GM19324 (cell line): ENCODE measurements around the gene SLC7A8.
A peak's percentile ranks its signal among the peaks of the same experiment; 100 is the strongest.

Experiments
- ATAC-seq: cut with Tn5 transposase; IDR thresholded peaks from one replicate; pipeline ENCODE4 v1.9.1; 2021; ENCODE audit warnings: mild to moderate bottlenecking, moderate library complexity; ENCODE audit not compliant: unreplicated experiment, low FRiP score

The SLC7A8 gene

DNA sequence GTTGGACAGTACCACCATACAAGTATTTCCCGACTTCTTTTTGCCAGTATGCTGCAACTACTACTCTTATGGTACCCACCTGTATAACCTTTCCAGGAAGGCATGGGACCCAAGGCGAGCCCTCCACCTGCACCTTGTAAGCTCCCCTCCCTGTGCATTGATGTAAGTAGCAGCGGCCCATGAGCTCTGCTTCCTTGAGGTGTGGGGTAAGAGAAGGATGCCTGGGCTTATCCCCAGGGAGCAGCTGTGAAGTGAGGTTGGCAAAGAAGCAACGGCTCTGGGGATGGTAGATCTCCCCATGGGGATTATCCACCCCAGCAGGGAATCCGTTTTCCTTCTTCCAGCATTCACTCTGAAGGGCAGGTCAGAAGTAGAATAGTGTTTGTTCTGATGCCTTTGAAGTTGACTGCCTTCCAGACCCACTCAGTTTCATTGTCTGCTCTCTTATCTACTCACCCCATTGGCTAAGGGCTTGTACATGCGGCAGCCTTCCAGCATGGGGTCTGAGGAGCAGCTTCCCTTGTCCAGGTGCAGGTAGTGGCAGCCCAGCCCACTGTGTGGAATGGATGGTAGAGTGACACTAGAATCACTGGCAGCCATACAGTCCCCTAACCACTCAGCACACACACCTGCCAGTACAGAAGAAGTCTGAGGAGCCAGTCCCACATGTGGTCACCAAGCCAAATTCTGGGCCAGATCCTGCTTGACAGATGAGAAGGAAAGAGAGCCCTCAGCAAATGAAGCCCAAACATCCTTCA lies 82.1 kb downstream of the SLC7A8 start:
- ATAC-seq, result no peak

DNA sequence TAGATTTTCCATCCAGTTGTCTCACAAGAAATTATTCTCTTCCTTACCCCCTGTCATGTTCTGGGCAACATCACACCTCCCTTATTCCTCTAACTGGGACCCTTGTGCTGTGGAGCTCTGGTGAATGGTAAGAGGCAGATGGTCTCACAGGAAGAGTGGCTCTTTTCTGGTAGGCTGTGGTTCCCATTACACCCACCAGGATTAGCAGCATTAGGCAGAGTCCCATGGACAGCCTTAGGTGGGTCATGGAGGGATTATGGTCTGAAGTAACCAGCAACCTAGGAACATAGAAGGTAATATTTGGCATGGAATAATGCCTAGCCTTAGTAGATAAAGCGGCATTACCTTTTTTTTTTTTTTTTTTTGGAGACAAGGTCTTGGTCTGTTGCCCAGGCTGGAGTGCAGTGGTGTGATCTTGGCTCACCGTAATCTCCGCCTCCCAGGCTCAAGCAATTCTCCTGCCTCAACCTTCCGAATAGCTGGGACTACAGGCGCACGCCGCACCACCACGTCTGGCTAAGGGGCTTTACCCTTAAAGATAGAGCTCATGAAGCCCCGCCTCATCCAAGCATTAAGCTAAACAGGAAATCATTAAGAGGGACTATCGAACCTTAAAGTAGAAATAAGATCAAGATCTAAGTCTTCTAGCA lies 84.1 kb downstream of the SLC7A8 start:
- no peak for ATAC-seq

DNA sequence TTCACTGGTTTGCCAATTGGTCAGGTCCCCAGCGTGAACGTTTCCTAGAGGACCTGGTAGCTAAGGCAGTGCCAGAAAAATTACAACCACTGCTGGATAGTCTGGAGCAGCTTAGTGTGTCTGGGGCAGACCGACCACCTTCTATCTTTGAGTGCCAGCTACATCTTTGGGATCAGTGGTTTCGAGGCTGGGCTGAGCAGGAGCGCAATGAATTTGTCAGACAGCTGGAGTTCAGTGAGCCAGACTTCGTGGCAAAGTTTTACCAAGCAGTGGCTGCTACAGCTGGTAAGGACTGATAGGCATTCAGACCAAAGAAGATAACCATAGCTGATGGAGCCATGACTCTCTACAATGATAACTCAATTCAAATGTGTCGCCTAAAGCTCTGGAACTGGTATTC lies 85.7 kb downstream of the SLC7A8 start:
- no peak for ATAC-seq

DNA sequence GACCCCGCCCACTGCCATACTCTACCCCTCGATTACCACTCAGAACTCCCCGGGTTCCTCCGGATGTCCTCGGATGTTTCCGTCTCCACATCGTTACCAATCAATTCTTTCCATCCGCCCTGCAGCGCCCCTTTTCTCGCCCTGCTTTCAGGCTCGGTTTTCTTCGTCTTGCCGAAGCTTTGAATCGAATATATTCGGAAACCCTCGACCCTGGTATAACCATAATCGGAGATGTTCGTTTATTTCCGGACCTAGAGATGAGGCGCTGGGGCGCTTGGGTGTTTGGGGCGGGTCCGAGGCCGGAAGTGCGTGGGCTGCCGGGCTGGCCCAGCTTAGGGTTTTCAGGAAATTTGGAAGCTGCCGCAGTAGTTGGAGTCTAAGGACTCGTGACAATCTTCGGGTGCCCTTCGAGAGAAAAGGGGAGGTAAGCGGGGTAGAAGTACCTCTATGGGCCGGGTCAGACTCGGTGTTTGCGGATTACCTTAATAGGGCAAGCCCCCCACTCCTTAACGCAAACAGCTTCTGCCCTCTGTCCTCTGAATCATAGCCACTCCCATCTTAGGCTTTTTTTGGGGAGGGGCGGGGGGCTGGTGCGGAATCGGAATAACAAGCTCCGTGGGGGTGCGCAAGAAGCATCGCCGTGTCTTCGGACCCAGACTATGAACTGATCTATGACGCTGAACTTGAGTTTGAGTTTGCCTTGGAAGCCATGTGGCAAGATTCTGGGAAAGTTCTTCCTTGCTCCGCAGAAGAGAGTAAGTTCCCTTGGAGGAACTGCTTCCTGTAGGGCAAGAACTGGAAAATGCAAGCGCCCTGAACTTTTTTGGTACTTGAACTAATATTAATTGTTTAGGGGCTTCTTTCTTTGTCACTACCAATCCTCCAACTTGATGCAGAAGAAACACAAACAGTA lies 88.0 kb downstream of the SLC7A8 start, which contains the start of gene C14orf119:
Gene C14orf119 (plus strand): TSS at position 310 of the 913 bp plus-strand sequence. CDS start 2,154 bp downstream, outside the sequence.
- ATAC-seq, result peak; percentile 96

DNA sequence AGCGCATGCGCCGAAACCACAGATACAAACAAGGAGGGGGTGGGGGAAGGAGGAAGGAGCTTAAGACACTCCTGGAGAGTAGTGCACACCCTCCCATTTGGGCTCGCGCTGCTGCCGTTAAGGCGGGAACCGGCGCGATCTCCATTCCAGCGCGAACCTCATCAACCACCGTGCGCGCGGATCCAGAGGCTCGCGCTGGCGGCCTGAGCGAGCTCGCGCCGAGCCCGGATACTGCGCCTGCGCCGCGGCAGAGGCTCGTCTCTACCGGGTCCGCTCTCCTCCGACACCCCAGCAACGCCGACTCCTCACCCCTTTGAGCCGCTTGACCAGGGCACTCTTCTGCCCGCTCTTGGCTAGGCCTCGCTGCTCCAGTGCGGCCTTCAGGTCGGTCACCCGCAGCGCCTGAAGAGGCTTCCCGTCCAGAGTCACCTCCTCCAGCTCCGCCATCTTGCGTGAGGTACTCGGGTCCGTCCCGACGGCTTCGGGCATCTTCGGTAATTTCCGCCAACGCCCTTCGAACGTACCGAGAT lies 88.7 kb downstream of the SLC7A8 start, which contains the start of gene ACIN1:
Gene ACIN1 (minus strand): TSS at position 471 of the 530 bp plus-strand sequence. CDS start 24 bp downstream, at position 447.
- ATAC-seq, result peak; percentile 34

DNA sequence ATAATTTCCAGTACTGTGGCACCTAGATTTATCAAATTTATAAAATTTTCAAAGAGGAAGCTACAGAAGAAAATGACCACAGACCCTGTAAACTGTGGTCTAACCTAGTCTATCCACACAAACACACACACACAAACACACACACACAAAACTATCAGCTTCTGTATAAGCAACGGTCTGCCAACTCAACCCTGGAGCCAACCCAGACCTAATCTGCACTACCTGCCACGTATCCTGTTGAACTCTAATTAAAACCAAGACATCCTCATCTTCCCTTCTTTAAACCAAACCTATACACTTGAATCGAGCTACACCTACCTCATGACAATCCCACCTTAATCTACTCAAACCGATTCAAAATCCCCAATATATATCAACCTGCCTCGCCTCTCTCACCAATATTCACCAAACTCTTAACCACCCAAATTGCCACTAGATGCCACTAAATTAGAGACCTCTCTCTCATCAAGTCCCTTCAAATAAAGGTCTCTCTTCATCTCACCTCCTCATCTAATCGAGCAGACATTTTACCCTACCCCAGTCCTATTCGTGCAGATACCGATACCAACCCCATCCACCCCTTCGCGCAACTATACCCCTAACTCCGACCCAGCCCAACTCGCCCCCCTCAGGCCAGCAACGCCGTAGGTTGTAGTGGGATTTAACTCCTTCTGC lies 89.3 kb downstream of the SLC7A8 start:
- no peak for ATAC-seq

DNA sequence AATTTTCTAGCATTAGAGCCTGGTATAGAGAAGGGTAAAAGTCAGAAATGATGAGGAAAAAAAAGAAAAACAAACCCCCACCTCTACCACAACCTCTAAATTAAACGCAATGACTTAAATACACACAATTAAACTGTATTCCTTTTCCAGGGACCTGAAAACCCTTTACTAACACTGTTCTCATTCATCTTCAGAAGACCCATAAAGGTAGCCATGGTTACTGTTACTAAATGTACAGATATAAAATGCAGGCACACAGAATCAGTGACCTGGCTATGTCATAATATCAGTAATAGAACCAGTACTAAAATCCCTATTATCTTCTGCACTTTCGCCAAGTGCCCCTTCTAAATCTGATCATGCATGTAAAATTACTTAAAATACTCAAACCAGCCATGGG lies 89.9 kb downstream of the SLC7A8 start:
- no peak for ATAC-seq

DNA sequence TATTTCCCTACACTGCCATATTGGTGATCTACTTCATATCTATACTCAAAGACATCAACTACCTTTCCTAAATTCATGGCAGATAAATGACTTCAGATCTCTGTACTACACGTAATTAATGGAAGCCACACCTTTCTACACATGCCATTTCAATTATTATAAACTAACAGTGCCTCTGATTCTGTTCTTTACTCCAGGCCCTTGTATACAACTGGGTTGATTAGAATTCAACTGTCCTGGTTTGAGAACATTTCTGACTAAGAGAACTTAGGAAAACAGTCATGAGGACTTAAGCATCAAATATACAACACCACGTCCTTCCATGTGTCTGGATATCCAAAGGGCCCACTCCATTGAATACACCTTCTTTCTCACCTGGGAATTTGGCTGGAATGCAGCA lies 90.4 kb downstream of the SLC7A8 start:
- ATAC-seq, result no peak

DNA sequence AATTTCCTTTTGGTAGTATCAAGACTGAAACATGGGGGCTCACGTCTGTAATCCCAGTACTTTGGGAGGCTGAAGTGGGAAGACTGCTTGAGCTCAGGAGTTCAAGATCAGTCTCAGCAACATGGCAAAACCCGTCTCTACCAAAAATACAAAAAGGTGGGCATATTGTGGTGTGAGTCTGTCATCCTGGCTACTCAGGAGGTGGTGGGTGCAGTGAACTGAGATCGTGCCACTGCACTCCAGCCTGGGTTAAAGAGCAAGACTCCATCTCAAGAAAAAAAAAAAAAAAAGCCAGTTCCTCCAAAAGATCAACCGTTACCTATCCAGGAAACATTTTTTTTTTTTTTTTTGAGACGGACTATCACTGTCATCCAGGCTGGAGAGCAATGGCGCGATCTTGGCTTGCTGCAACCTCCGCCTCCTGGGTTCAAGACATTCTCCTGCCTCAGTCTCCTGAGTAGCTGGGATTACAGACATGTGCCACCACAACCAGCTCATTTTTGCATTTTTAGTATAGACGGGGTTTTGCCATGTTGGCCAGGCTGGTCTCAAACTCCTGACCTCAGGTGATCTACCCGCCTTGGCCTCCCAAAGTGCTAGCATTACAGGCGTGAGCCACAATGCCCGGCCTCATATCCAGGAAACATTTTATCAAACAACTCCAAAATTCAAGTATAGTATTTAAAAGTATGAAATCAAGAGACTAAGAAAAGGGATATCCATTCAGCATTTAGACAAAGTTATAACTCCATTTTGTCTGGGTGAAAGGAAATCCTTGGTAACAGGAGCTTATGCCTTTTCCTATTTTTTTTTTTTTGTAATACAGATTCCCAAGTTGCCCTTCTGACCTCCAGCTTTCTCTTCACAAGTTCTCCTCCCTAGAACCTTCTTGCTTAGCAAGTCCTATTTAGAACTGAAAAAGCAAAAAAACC lies 91.9 kb downstream of the SLC7A8 start:
- no peak for ATAC-seq

DNA sequence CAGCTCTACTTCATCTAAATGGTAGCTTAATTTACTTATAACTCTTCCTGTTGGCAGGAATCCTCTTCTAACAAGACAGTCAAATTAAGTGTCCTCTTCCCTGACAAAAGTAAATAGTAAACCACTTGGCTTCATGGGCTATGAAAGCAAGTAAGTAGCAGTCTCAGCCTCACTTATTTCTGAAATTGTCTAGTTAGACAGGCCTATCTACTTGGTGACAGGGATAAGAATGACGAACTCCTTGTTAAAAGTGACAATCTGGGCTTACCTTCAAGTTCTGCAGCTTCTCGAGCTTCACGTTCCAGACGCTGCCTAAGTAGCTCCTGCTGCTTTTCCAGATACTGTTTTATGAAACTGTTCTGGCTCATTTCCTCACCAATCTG lies 93.2 kb downstream of the SLC7A8 start:
- ATAC-seq, result no peak

DNA sequence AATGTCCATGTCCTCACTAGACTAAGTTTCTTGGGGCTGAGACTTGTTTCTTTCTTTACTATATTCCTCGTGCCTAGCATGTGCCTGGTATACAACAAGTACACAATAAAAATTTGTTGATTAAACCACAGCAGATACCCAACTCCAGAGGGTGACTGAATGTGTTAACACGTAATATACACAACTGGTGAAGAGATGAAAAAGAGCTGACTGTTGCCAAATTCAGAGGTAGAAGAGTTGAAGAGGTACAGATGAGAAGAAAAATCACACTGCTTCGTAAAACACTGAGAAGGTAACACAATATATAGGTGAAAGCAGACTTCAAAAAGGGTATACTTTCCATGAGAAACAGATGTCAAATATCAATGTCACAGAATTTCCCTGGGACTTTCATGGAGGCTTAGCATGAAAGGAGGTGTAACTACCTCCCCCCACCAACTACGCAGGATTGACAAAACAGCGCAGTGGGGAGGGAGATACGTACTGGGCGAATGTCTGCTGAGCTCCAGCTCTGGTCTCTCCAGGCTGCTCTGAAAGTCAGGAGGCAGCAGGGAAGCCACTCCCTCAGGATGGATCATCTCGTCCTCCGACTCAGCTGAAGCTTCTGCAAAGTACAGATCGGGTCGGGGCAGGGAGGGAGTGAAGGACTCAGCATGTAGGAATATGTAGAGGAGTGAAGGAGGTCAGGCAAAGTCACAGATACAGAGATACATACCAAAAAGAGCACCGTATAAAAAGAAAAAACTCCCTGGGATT lies 93.8 kb downstream of the SLC7A8 start:
- ATAC-seq, result no peak

DNA sequence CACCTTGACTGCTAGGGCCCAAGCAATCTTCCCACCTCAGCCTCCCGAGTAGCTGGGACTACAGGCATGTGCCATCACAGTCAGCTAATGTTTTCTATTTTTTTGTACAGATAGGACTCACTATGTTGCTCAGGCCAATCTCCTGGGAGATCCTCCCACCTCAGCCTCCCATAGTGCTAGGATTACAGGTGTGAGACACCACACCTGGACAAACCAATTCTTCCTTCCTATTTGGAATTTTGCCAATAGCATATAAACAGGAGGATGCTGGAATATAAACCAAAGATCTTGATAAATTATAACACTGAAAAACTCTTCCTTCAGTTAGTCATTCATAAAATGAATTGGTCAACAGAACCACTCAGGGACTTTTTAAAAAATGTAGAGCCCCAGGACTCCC lies 96.9 kb downstream of the SLC7A8 start:
- ATAC-seq, result no peak

DNA sequence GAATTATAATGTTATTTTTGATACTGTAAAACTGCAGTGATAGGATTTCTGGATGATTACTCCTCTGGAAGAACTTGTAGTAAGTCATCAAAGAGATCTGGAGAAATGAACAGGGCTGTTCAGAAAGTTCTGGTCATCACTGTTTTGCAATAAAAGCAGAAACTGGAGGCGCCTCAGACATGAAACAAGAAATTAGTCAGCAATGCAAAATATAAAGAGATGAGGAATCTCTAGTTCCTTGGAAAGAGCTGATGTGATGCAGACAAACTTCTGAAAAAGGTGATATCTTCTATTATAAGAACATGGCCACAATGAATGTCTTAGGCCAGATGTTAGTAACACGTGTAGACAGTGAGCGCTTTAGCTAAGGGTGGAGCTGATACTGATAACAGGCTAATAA lies 98.0 kb downstream of the SLC7A8 start:
- no peak for ATAC-seq

DNA sequence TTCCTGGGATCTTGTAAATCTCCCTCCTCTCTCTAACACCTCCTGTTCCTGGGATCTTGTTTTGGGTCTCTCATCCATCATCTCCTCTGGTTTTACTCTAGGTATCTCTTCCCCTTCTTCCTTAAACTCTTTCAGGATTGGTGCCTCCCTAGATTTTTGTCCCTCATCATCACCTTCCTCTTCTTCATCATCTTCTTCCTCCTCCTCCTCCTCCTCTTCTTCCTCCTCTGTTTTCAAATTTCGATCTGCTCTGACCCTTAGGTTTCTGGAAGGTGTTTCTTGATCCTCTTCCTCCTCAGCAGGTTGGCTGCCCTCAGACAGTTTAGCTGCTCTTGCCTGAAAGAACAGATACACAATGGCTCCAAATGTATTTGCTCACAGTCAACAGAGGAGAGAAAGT lies 103.0 kb downstream of the SLC7A8 start:
- no peak for ATAC-seq

DNA sequence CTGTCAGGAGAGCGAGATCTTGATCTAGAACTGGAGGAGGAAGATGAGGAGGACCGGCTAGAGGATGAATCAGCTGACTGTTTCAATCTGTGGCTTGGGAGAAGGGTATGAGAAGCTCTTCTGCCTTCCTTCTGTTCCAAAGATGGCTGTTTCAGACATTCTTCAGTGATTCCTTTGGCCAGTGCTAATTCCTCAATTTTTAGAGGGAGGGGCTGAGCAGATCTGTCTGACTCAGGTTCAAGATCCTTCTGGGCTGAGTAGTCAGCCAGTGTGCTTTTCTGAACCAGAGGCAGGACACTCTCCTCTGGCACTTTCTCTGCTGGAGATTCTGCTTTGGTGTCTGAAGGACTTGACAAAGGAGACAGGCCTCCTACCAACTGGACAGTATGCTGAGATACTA lies 103.7 kb downstream of the SLC7A8 start:
- no peak for ATAC-seq

DNA sequence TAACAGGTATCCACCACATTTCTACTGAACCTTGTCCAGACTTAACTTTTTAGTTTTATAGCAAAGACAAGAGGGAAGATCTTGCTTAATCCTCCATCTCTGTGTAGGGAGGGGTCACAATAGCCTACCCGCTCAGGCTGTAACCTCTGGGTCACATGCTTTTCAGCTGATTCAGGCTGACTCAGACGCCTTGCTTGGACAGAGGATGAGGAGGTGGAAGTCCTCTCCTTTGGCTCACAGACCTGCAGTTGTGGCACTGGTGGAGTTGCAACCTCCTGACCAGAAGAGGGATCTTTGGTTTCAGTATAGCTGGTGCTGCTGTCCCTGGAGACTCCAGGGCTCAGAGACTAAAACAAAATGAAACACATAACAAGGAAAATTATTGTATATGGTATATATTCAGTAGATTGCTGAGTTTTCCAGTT lies 104.8 kb downstream of the SLC7A8 start:
- no peak for ATAC-seq

DNA sequence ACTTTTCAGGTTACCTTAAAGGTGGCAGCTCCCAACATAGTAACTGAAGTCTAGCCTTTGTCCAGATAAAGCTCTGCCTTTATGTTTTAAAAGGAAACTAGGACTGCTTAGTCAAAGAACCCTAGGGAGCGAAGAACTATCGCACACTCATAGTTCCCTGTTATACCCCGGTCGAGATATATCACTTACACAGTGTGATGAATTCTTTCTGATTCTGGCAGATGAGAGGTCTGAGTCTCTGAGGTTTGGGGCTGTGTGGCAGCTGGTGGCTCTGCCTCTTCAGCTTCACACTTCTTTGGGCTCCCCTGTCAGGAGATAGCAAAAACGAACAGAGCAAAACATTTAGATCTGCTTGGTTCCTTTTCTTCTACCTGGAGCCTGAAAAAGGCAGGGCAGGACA lies 105.5 kb downstream of the SLC7A8 start:
- no peak for ATAC-seq

DNA sequence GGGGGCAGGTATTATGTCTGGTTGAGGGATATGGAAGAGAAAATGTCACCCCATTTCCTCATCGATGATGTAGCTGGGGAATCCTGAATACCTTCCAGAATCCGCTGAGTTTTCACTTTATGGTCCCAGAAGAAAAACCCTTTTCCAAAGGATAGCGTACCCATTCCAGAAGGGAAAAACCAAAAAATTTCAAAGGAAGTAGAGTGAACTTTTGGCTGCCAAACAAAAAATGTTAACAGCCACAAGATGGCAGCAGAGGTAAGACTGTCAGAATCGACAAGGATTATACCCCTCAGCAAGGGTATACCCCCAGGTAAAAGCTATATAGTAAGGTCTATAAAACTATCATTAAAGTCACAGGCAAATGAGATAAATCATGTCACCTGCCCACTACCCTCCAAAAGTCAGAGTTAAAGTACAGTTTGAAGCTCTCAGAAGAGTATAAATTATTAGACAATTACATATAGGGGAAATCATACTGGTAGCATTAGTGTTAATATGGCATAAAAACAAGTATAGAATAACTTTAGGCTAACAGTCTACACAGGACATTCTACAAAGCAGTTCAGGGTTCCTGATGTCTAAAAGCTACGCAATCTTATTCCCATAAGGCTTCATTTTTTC lies 106.6 kb downstream of the SLC7A8 start:
- no peak for ATAC-seq
